ENCODE measurements around the gene ACTR3.

GRCh38 chr2:113867571-113867970 lies 22.3 kb upstream of the ACTR3 start:
- TF ChIP-seq EZH2phosphoT487 (IDR thresholded peaks at IDR 0.05; ENCODE audit: insufficient read depth, low read depth) (no peak), EZH2 (IDR thresholded peaks at IDR 0.05; ENCODE audit: insufficient read depth, poor library complexity, severe bottlenecking) (no peak)

All from GM23248 (cell line).